Measurements from ENCODE around the gene PAX7. TPM values are rescaled to one million over a fixed set of nuclear protein-coding genes. Genes with fewer than 3 reads are reported as not detected.
A peak's percentile ranks its signal among the peaks of the same experiment; 100 is the strongest.
"Not testable (repeated sequence)": the region's sequence is repeated elsewhere in the genome, so short reads cannot be mapped to it uniquely, and the experiment has no call there.

Gene PAX7
- total and polyA plus RNA-seq, 2 experiments from 2014 or later = not detected

DNA sequence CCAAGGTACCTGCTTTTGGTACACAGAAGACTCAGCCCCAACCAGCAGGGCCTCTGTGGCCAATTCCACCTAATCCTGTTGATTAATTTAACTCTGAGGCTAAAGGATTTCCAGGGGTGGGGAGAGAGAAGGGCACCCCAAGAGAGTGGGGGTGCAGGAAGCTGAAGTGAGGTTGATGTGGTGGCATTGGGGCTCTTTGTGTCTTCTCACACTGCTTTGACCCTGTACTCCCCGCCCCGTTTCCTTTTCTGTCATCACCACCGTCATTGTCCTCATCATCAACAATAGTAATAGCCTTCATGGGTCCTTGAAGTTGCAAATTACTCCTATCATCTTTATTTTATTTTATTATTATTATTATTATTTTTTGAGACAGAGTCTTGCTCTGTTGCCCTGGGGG is 55.9 kb downstream of the PAX7 start:
- H3K27ac ChIP-seq = no peak overlapping the region
- H3K9me3 ChIP-seq (ENCODE audit: low read depth) = no peaks in the 10 kb centered on the region
- peaks cover 4% of the 10 kb centered on the region for H3K27me3 ChIP-seq
- H3K36me3 ChIP-seq = no peaks in the 10 kb centered on the region
- TF ChIP-seq, protein P1, sequence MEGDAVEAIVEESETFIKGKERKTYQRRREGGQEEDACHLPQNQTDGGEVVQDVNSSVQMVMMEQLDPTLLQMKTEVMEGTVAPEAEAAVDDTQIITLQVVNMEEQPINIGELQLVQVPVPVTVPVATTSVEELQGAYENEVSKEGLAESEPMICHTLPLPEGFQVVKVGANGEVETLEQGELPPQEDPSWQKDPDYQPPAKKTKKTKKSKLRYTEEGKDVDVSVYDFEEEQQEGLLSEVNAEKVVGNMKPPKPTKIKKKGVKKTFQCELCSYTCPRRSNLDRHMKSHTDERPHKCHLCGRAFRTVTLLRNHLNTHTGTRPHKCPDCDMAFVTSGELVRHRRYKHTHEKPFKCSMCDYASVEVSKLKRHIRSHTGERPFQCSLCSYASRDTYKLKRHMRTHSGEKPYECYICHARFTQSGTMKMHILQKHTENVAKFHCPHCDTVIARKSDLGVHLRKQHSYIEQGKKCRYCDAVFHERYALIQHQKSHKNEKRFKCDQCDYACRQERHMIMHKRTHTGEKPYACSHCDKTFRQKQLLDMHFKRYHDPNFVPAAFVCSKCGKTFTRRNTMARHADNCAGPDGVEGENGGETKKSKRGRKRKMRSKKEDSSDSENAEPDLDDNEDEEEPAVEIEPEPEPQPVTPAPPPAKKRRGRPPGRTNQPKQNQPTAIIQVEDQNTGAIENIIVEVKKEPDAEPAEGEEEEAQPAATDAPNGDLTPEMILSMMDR (IDR thresholded peaks at IDR 0.05; ENCODE audit: low read depth, low read length) = no peak
- no peak for DNase-seq (ENCODE audit: low read depth in 1 of 2, low spot score in 1 of 2)
- no peaks in the 10 kb centered on the region for H3K4me1 ChIP-seq (ENCODE audit: low read depth)
- H3K4me3 ChIP-seq = no peak overlapping the region

DNA sequence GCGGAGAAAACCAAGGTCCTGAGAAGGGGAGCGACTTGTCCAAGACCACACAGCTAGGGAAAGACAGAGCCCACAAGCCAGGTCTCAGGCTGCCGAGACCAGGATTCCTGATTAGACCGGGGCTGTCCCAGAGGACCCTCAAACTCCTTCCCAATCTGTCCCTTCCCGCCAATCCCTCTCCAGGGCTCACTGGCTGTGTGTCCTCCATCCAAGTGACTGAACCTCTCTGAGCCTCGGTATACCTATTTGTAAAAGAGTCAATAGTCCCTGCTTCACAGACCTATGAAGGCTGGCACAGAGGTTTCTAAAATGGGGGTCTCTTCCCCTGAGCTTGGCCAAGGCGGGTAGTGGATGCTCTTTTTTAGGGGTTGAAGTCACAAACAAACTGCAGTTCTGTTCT is 56.6 kb downstream of the PAX7 start:
- H3K9me3 ChIP-seq (ENCODE audit: low read depth) = no peaks in the 10 kb centered on the region
- no peaks in the 10 kb centered on the region for H3K36me3 ChIP-seq
- H3K4me3 ChIP-seq = no peak overlapping the region
- no peaks in the 10 kb centered on the region for H3K4me1 ChIP-seq (ENCODE audit: low read depth)
- H3K27me3 ChIP-seq = peaks cover 9% of the 10 kb centered on the region
- TF ChIP-seq, protein P1 (IDR thresholded peaks at IDR 0.05; ENCODE audit: low read depth, low read length) = no peak
- DNase-seq (ENCODE audit: low read depth in 1 of 2, low spot score in 1 of 2) = no peak
- H3K27ac ChIP-seq = no peak overlapping the region

DNA sequence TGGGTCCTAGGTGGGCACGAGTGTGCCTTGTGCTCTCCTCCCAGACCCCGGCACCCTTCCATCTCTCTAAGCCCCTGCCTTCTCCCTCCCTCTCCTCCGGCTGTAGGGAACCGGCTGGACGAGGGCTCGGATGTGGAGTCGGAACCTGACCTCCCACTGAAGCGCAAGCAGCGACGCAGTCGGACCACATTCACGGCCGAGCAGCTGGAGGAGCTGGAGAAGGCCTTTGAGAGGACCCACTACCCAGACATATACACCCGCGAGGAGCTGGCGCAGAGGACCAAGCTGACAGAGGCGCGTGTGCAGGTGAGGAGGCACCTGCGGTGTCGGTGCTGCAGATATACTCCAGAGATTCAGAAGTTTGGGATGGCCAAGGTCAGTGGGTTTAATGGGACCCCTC is 61.0 kb downstream of the PAX7 start:
- H3K9me3 ChIP-seq (ENCODE audit: low read depth) = no peaks in the 10 kb centered on the region
- peaks cover 27% of the 10 kb centered on the region for H3K27me3 ChIP-seq
- H3K4me1 ChIP-seq (ENCODE audit: low read depth) = no peaks in the 10 kb centered on the region
- TF ChIP-seq, protein P1 (IDR thresholded peaks at IDR 0.05; ENCODE audit: low read depth, low read length) = no peak
- no peak overlapping the region for H3K27ac ChIP-seq
- H3K36me3 ChIP-seq = no peaks in the 10 kb centered on the region
- DNase-seq (ENCODE audit: low read depth in 1 of 2, low spot score in 1 of 2) = no peak
- no peak overlapping the region for H3K4me3 ChIP-seq

DNA sequence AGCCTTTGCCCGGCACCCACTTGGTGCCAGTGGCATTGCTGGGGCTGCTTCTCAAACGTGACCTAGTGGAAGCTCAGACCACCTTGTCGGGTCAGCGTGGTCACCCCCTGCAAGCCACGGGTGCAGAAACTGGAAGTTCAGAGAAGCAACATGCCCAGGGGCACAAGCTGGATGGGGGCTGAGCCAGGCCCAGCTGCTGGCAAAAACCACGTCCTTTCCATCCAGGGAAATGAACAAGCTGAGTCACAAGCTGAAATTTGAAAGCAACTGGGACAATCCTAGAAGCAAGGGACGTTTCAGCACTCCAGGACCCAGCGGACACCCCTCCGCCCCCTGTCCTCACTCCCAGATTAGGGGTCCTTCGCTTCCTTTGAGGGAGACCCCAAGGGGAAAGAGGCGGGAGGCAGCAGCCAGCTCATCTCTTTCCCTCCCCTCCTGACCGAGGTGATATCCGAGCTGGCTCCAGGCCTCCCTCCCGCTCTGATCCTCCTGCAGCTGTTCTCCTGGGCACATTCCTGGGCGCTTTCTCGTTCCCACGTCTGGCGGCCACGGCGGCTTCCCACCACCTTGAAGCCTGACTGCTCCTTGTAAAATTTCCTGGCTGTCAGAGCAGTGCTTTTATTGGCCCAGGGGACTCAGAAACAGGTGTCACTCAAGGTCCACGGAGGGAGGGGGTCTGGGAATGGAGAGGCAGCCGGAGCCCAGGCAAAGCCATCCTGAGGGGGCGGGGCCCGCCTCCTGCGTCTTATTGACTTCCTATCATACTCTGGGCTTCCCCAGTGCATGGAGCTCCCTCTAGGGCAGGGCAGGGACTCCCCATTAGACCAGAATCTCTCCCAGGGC is 62.8 kb downstream of the PAX7 start:
- TF ChIP-seq, protein P1 (IDR thresholded peaks at IDR 0.05; ENCODE audit: low read depth, low read length) = no peak
- H3K27me3 ChIP-seq = peaks cover 45% of the 10 kb centered on the region
- H3K36me3 ChIP-seq = no peaks in the 10 kb centered on the region
- H3K4me3 ChIP-seq = no peak overlapping the region
- no peak overlapping the region for H3K27ac ChIP-seq
- H3K9me3 ChIP-seq (ENCODE audit: low read depth) = no peaks in the 10 kb centered on the region
- H3K4me1 ChIP-seq (ENCODE audit: low read depth) = no peaks in the 10 kb centered on the region
- DNase-seq (ENCODE audit: low read depth in 1 of 2, low spot score in 1 of 2) = peak in 1 of 2 donors; percentile 50

DNA sequence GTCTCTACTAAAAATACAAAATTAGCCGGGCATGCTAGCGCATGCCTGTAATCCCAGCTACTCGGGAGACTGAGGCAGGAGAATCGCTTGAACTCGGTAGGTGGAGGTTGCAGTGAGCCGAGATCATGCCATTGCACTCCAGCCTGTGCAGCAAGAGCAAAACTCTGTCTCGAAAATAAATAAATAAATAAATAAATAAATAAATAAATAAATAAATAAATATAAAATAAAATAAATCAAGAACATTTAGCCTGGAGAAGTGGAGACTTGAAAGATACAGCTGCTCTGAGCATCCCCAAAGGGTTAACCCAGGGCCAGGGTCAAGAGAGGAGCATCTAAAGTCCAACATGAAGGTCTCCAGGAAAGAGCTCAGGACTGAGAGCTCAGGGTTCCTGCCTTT is 63.6 kb downstream of the PAX7 start:
- DNase-seq (ENCODE audit: low read depth in 1 of 2, low spot score in 1 of 2); H3K9me3 ChIP-seq (ENCODE audit: low read depth); H3K27ac ChIP-seq; H3K4me3 ChIP-seq; H3K36me3 ChIP-seq; H3K4me1 ChIP-seq (ENCODE audit: low read depth): not testable (repeated sequence)
- H3K27me3 ChIP-seq = peaks cover 53% of the 10 kb centered on the region

DNA sequence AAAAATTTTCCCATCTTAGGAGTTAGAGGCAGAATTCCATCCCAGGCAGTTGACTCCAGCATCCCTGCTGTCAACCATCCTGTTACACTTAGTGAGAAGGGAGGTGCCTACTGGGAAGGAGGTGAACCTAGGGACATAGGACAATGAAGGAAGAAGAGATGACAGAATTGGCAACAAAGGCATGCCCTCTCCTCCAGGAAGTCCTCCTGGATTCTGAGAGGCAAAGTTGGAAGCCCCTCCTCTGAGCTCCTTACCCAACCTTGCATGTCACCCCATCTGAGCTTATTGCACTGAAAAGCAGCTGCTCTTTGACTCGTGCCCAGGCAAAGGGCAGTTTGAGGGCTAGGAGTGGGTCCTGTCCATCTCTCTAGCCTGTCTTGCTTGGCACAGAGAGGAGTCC is 66.9 kb downstream of the PAX7 start:
- Histone ChIP-seq H3K4me3 (no peak overlapping the region), H3K27me3 (peaks cover 47% of the 10 kb centered on the region), H3K27ac (no peak overlapping the region), H3K36me3 (no peaks in the 10 kb centered on the region), H3K9me3 (ENCODE audit: low read depth) (no peaks in the 10 kb centered on the region), H3K4me1 (ENCODE audit: low read depth) (no peaks in the 10 kb centered on the region)
- DNase-seq (ENCODE audit: low read depth in 1 of 2, low spot score in 1 of 2) = no peak
- TF ChIP-seq, protein P1 (IDR thresholded peaks at IDR 0.05; ENCODE audit: low read depth, low read length) = no peak

Measured in cardiac muscle cell (in vitro differentiated cells and primary cell).